GM12801 (cell line): ENCODE measurements around the gene MED17.

ENCODE experiments used
- CTCF ChIP-seq: IDR thresholded peaks from one replicate; pipeline ENCODE4 v1.5.1; 2011; ENCODE audit warnings: control low read depth; ENCODE audit not compliant: insufficient read length; ENCODE audit errors: extremely low read depth

The MED17 gene

GRCh38 chr11:93840981-93841380, 56.9 kb downstream of the MED17 start:
- no peak for TF ChIP-seq CTCF

- no peak for TF ChIP-seq CTCF
These were observed 57.4 kb downstream of the MED17 start for GRCh38 chr11:93841446-93841845.

- no peak for TF ChIP-seq CTCF
These were observed 58.0 kb downstream of the MED17 start for GRCh38 chr11:93842034-93842433.

- TF ChIP-seq CTCF = no peak
These were observed 58.4 kb downstream of the MED17 start for GRCh38 chr11:93842461-93842860.

- TF ChIP-seq CTCF = no peak
These were observed 59.8 kb downstream of the MED17 start for GRCh38 chr11:93843906-93844305.

- TF ChIP-seq CTCF = no peak
These were observed 60.5 kb downstream of the MED17 start for GRCh38 chr11:93844568-93844967.

- TF ChIP-seq CTCF = no peak
These were observed 61.4 kb downstream of the MED17 start for GRCh38 chr11:93845181-93846092.
